Erythroblast (primary cell): ENCODE data around the gene SPAG16.

Experiments
- GATA1 ChIP-seq: IDR thresholded peaks from 2 replicates; pipeline ENCODE4 v1.6.1; 2011; ENCODE audit warnings: low read depth, mild to moderate bottlenecking, control low read depth, low read length, moderate library complexity
- POLR2A ChIP-seq: IDR thresholded peaks from 2 replicates; pipeline ENCODE4 v1.6.1; 2011; ENCODE audit warnings: mild to moderate bottlenecking, low read length

GRCh38 chr2:214410918-214411554 lies 1126.8 kb downstream of the SPAG16 start, which contains the start of gene VWC2L:
- TF ChIP-seq POLR2A: no peak
- TF ChIP-seq GATA1: no peak
